C4-2B (cell line): Measurements from ENCODE around the gene SLC35A4.

ENCODE experiments used
- ZFX ChIP-seq: fragments of 450-650 bp; IDR thresholded peaks from 2 replicates; pipeline ENCODE4 v1.6.1; 2017
- TF ChIP-seq, protein P1 (sequence below): fragments of 450-650 bp; conservative IDR thresholded peaks from 2 replicates; pipeline ENCODE4 v1.5.1; 2017; ENCODE audit warnings: mild to moderate bottlenecking

DNA sequence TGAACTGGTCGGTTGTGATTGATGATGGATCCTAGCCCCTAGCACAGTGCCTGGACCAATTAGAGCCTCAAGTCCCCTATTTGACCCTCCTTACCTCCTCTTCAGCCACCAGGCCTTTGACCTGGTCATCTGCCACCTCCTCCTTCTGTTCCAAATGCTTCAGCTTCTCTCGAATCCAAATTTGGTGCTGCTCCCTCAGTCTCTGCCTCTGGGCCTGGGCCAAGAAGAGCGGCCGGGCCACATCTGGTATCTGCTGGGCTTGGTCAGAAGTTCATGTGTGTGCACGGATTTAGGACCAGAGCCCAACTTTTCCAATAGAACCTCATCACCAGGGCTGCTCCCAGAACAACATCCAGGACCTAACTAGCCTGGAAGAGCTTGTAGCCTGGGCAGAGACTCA is 6.5 kb downstream of the SLC35A4 start:
- TF ChIP-seq, protein P1, sequence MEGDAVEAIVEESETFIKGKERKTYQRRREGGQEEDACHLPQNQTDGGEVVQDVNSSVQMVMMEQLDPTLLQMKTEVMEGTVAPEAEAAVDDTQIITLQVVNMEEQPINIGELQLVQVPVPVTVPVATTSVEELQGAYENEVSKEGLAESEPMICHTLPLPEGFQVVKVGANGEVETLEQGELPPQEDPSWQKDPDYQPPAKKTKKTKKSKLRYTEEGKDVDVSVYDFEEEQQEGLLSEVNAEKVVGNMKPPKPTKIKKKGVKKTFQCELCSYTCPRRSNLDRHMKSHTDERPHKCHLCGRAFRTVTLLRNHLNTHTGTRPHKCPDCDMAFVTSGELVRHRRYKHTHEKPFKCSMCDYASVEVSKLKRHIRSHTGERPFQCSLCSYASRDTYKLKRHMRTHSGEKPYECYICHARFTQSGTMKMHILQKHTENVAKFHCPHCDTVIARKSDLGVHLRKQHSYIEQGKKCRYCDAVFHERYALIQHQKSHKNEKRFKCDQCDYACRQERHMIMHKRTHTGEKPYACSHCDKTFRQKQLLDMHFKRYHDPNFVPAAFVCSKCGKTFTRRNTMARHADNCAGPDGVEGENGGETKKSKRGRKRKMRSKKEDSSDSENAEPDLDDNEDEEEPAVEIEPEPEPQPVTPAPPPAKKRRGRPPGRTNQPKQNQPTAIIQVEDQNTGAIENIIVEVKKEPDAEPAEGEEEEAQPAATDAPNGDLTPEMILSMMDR, result no peak
- TF ChIP-seq ZFX, result no peak
